ENCODE data around the gene SRRM4.

Gene SRRM4

DNA sequence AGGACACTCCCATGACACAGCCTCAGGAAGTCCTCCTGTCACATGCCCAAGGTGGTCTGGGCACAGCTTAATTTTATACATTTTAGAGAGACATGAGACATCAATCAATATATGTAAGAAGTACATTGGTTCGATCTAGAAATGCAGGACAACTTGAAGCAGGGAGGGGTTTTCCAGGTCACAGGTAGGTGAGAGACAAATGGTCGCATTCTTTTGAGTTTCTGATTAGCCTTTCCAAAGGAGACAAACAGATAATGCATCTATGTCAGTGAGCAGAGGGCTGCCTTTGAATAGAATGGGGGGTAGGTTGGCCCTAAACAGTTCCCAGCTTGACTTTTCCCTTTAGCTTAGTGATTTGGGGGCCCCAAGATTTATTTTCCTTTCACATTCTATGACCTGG, 199.9 kb downstream of the SRRM4 start:
- no peak for DNase-seq (ENCODE audit: low read depth)
- H3K4me3 ChIP-seq (ENCODE audit: low read length) = peak overlapping the region; percentile 42
- TF ChIP-seq, protein P1, sequence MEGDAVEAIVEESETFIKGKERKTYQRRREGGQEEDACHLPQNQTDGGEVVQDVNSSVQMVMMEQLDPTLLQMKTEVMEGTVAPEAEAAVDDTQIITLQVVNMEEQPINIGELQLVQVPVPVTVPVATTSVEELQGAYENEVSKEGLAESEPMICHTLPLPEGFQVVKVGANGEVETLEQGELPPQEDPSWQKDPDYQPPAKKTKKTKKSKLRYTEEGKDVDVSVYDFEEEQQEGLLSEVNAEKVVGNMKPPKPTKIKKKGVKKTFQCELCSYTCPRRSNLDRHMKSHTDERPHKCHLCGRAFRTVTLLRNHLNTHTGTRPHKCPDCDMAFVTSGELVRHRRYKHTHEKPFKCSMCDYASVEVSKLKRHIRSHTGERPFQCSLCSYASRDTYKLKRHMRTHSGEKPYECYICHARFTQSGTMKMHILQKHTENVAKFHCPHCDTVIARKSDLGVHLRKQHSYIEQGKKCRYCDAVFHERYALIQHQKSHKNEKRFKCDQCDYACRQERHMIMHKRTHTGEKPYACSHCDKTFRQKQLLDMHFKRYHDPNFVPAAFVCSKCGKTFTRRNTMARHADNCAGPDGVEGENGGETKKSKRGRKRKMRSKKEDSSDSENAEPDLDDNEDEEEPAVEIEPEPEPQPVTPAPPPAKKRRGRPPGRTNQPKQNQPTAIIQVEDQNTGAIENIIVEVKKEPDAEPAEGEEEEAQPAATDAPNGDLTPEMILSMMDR (IDR thresholded peaks at IDR 0.05; ENCODE audit: insufficient read depth, low read depth, low read length, missing control alignments) = no peak

DNA sequence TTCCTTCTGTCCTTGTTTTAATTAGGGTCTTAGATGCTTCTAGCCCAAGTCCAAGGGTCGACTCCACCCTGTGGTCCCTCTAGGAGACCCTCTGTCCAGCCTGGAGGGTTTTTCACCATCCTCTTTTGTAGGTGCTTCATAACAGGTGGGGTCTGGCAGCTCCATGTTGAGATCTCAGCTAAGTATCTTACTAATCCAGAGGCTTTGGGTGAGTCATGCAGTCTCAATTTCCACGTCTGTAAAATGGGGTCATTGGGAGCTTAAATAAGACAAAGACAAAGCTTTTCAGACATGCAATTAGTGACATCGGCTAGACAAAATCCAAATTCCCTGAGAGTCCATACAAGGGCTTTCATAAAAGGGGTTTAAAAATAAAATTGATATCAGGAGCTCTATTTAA, 200.6 kb downstream of the SRRM4 start:
- TF ChIP-seq, protein P1 (IDR thresholded peaks at IDR 0.05; ENCODE audit: insufficient read depth, low read depth, low read length, missing control alignments) = no peak
- no peak overlapping the region for H3K4me3 ChIP-seq (ENCODE audit: low read length)
- DNase-seq (ENCODE audit: low read depth) = no peak

DNA sequence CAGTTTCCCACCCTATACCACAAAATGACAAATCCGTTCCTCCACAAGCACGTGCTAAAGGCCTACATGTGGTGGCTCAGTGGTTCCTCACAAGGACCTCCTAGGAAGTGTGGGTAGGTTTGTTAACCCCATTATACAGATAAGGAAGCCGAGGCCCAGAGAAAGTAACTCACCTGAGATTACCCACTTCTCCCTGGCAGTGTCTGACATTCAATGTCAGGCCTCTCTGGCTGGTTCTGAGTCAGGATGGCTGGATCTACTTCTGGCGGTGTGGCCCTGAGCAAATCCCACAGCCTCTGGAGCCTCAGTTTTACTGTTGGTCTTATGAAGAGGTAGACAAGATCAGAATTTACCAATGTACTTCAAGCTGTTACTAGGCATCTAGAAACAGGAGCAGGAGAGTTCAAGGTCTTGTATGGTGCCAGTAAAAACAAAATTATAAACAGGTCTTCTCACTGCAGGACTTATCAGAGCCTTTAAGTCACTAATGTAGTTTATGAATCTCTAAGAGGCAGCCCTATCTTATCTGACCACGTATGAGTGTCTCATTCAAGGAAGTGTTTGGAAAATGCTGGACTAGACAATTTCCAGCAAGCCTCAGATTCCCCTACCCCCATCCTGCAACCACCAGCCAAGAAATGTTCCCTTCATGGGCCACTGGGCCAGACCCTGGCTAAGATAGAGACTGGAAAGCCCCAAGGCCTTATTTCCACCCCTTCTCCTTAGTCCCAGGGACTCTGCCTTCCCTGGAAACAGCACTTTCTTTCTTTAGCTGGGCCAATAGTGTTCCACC, 201.6 kb downstream of the SRRM4 start:
- TF ChIP-seq, protein P1 (IDR thresholded peaks at IDR 0.05; ENCODE audit: insufficient read depth, low read depth, low read length, missing control alignments) = no peak
- no peak for DNase-seq (ENCODE audit: low read depth)
- H3K4me3 ChIP-seq (ENCODE audit: low read length) = no peak overlapping the region

DNA sequence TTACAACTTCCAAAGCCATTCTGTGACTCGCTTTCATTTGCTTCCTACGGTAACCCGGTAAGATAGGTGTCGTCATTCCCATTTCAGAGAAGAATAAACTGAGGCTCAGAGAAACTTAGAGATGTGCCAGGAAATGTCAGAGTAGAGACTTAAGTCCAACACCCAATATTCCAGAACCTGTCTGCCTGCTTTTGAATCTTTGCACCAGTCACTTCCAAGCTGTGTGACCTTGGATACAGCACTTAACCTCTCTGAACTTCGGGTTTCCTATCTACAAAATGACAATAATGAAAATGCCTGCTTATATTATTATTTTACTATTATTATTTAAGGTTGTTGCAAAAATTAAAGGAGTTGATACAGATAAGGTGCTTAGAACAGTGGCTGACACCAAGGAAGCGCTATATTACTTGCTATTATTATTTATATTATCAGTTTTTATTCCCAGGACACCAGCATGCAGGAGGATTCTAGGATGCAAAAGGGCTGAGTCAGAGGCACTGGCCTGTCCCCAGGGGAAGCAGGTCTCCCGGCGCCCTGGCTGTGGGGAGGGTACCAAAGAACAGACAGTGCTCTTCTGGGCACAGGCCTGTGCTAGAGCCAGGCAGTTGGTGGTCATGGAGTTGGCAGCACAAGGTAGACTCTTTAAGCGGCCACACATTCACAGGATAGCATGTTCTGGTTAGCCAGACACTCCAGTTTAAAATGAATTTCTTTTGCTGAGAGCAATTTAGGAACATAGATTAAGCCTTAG, 202.8 kb downstream of the SRRM4 start:
- DNase-seq (ENCODE audit: low read depth) = no peak
- TF ChIP-seq, protein P1 (IDR thresholded peaks at IDR 0.05; ENCODE audit: insufficient read depth, low read depth, low read length, missing control alignments) = no peak
- no peak overlapping the region for H3K4me3 ChIP-seq (ENCODE audit: low read length)

DNA sequence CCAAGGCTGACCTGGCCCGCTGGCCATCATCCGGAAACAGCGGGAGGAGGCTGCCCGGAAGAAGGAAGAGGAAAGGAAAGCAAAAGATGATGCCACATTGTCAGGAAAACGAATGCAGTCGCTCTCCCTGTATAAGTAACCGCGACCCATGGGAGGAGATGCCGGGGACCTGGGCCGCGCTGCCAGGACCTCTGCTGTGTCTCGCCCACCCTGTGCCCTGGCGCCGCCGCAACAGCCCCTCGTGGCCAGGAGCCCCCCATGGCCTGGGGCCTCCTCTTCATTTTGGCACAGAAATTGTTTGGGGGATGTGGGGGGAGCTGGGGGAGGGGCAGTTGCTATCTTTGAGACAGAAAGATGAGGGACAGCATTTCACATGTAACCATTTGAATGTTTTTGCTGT, 213.9 kb downstream of the SRRM4 start:
- TF ChIP-seq, protein P1 (IDR thresholded peaks at IDR 0.05; ENCODE audit: insufficient read depth, low read depth, low read length, missing control alignments) = no peak
- no peak for DNase-seq (ENCODE audit: low read depth)
- no peak overlapping the region for H3K4me3 ChIP-seq (ENCODE audit: low read length)

DNA sequence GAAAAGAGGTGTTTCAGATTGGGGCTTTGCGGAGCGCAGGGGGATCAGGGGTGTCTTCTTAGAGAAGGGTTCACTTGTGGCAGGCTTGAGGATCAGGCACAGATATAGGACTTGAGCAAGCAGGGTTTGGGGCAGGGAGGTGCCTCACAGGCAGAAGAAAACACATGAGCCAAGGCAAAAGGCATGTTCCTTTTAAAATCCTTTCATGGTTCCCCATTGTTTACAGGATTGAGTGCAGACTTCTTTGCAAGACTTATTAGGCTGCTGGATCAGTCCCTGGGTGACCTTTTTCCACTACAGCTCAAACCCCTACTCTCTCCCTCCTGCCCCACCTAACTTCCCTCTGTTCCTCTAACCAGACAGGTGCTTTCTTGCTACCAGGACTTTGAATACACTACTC, 217.1 kb downstream of the SRRM4 start:
- no peak for DNase-seq (ENCODE audit: low read depth)
- TF ChIP-seq, protein P1 (IDR thresholded peaks at IDR 0.05; ENCODE audit: insufficient read depth, low read depth, low read length, missing control alignments) = no peak
- no peak overlapping the region for H3K4me3 ChIP-seq (ENCODE audit: low read length)

Data from epithelial cell of esophagus (primary cell).